IMR-90 (cell line): ENCODE results near the gene EAF2. TPM values are rescaled to one million over a fixed set of nuclear protein-coding genes. Genes with fewer than 3 reads are reported as not detected.

ENCODE experiments used
- ATAC-seq: fragments of 200-7000 bp; cut with Tn5 transposase; 2 replicates; pipeline ENCODE4 v1.9.1; 2020; ENCODE audit warnings: low read depth, mild to moderate bottlenecking, moderate library complexity
- BruUV-seq: library from RNA; stranded (reverse); fragments of 400-500 nt; replicated peaks from 2 replicates; lab custom pipeline; 2021; lab: Mats Ljungman, UMichigan
- CTCF ChIA-PET: fragments of 300-600 bp; formaldehyde crosslinking; extraction: SDS; loops from one replicate; lab custom pipeline; 2021; ENCODE audit warnings: antibody characterized with exemption; lab: Yijun Ruan, JAX
- POLR2A ChIA-PET: fragments of 300-600 bp; sonication (Branson Sonifier 250); formaldehyde crosslinking; loops from one replicate; lab custom pipeline; 2022; ENCODE audit warnings: antibody characterized with exemption; ENCODE audit not compliant: unreplicated experiment; lab: Charles Lee
- DNase-seq: peaks from one replicate; pipeline ENCODE4 v3.0.0; 2013
- H2AFZ ChIP-seq: replicated peaks from 2 replicates; pipeline ENCODE3; 2013; ENCODE audit warnings: low read length, mild to moderate bottlenecking; ENCODE audit not compliant: poor library complexity
- H2AK5ac ChIP-seq: 2 replicates; pipeline ENCODE4 v1.6.1; 2013; ENCODE audit warnings: low read depth, low read length, inconsistent platforms
- H2AK9ac ChIP-seq: replicated peaks from 2 replicates; pipeline ENCODE3; 2013; ENCODE audit warnings: mild to moderate bottlenecking, low read depth, low read length, moderate library complexity; ENCODE audit not compliant: poor library complexity
- H2BK120ac ChIP-seq: 2 replicates; pipeline ENCODE4 v1.6.1; 2013; ENCODE audit warnings: low read depth, low read length, inconsistent platforms
- H2BK15ac ChIP-seq: 3 replicates; pipeline ENCODE4 v1.6.1; 2013; ENCODE audit warnings: low read depth, low read length, inconsistent platforms
- H2BK20ac ChIP-seq: 2 replicates; pipeline ENCODE4 v1.6.1; 2013; ENCODE audit warnings: low read depth, mild to moderate bottlenecking, inconsistent platforms, low read length, moderate library complexity
- H2BK5ac ChIP-seq: 2 replicates; pipeline ENCODE4 v1.6.1; 2013; ENCODE audit warnings: mild to moderate bottlenecking, low read depth, low read length, inconsistent platforms; ENCODE audit not compliant: poor library complexity, severe bottlenecking
- H3K14ac ChIP-seq: replicated peaks from 2 replicates; pipeline ENCODE4 v1.6.1; 2013; ENCODE audit warnings: low read depth, low read length, inconsistent platforms
- H3K18ac ChIP-seq: 2 replicates; pipeline ENCODE4 v1.6.1; 2013; ENCODE audit warnings: low read depth, low read length, control low read depth
- H3K23ac ChIP-seq: 2 replicates; pipeline ENCODE4 v1.6.1; 2013; ENCODE audit warnings: low read depth, low read length, inconsistent platforms
- H3K27ac ChIP-seq: 2 replicates; pipeline ENCODE4 v1.5.1; 2013; ENCODE audit warnings: mild to moderate bottlenecking, control low read depth, low read length; ENCODE audit not compliant: insufficient read depth
- H3K27me3 ChIP-seq: 2 replicates; pipeline ENCODE4 v1.6.1; 2013; ENCODE audit warnings: low read length; ENCODE audit not compliant: control insufficient read depth, insufficient read depth
- H3K36me3 ChIP-seq: 2 replicates; pipeline ENCODE4 v1.6.1; 2013; ENCODE audit warnings: low read length, mixed read lengths; ENCODE audit not compliant: control insufficient read depth, insufficient read depth
- H3K4ac ChIP-seq: 2 replicates; pipeline ENCODE4 v1.6.1; 2013; ENCODE audit warnings: low read depth, low read length, inconsistent platforms
- H3K4me1 ChIP-seq: 2 replicates; pipeline ENCODE4 v1.6.1; 2013; ENCODE audit warnings: low read length, mixed read lengths; ENCODE audit not compliant: control insufficient read depth, insufficient read depth
- H3K4me2 ChIP-seq: 2 replicates; pipeline ENCODE4 v1.6.1; 2013; ENCODE audit warnings: low read depth, mild to moderate bottlenecking, control low read depth, low read length, moderate library complexity
- H3K4me3 ChIP-seq: 2 replicates; pipeline ENCODE4 v1.5.1; 2013; ENCODE audit warnings: low read depth, mild to moderate bottlenecking, control low read depth, low read length, moderate library complexity; ENCODE audit not compliant: insufficient read depth
- H3K56ac ChIP-seq: 2 replicates; pipeline ENCODE4 v1.6.1; 2013; ENCODE audit warnings: low read length, inconsistent platforms; ENCODE audit not compliant: insufficient read depth; ENCODE audit errors: extremely low read depth
- H3K79me1 ChIP-seq, 2 experiments: 2 replicates each; pipeline ENCODE4 v1.6.1; 2013; ENCODE audit warnings: low read length in 2 of 2, inconsistent platforms in 1 of 2, low read depth in 1 of 2
- H3K9ac ChIP-seq: 2 replicates; pipeline ENCODE4 v1.6.1; 2013; ENCODE audit warnings: low read depth, low read length, control low read depth
- H3K9me1 ChIP-seq: 2 replicates; pipeline ENCODE4 v1.6.1; 2013; ENCODE audit warnings: low read length, inconsistent platforms; ENCODE audit not compliant: insufficient read depth
- H3K9me3 ChIP-seq: 2 replicates; pipeline ENCODE4 v1.6.1; 2013; ENCODE audit warnings: low read length; ENCODE audit not compliant: control insufficient read depth, insufficient read depth
- H4K20me1 ChIP-seq: 2 replicates; pipeline ENCODE4 v1.6.1; 2013; ENCODE audit warnings: low read length, inconsistent platforms; ENCODE audit not compliant: insufficient read depth
- H4K5ac ChIP-seq: 2 replicates; pipeline ENCODE4 v1.6.1; 2013; ENCODE audit warnings: mild to moderate bottlenecking, low read depth, low read length, control low read depth
- H4K8ac ChIP-seq, 2 experiments: 2 replicates each; pipeline ENCODE4 v1.6.1; 2013; ENCODE audit warnings: low read depth in 2 of 2, low read length in 2 of 2, control low read depth in 1 of 2, inconsistent platforms in 1 of 2
- H4K91ac ChIP-seq: 2 replicates; pipeline ENCODE4 v1.6.1; 2013; ENCODE audit warnings: low read depth, low read length, inconsistent platforms; ENCODE audit not compliant: insufficient read depth
- CEBPB ChIP-seq: IDR thresholded peaks from 2 replicates; pipeline ENCODE4 v1.6.1; 2012; ENCODE audit warnings: low read depth, low read length, improper control_type of control experiment
- CHD1 ChIP-seq: IDR thresholded peaks from 2 replicates; pipeline ENCODE4 v1.6.1; 2012; ENCODE audit warnings: low read depth, low read length, improper control_type of control experiment
- NFE2L2 ChIP-seq: fragments of 150-350 bp; IDR thresholded peaks from 2 replicates; pipeline ENCODE4 v1.6.1; 2016; ENCODE audit warnings: low read depth, mild to moderate bottlenecking, low read length
- WGBS, 2 experiments: methylation state at CpG; one replicate each; pipeline versions ENCODE4 v1.1.5 to v1.1.7; 2013; ENCODE audit warnings: missing lambda C conversion rate in 2 of 2; ENCODE audit not compliant: insufficient read length in 1 of 2; ENCODE audit errors: extremely low coverage in 2 of 2; 5-methylcytosine and 5-hydroxymethylcytosine counted together
- dilution Hi-C: fragments of 300-500 bp; cut with HindIII; formaldehyde crosslinking; loops from one replicate; pipeline ENCODE4 v1.14.3; 2018; ENCODE audit warnings: low sequenced_read_pairs; ENCODE audit not compliant: unreplicated experiment
- in situ Hi-C: fragments of 300-500 bp; cut with MboI; formaldehyde crosslinking; loops from 3 replicates; pipeline ENCODE4 v1.14.3; 2019; ENCODE audit warnings: low sequenced_read_pairs, inconsistent platforms, mixed read lengths
- intact Hi-C: fragments of 100-400 bp; cut with micrococcal nuclease; formaldehyde crosslinking; loops from 2 replicates; pipeline ENCODE4 v1.10.0; 2022
- polyA plus RNA-seq, 3 experiments: library from polyadenylated mRNA; depleted of rRNA; stranded (reverse); fragments of >200 nt; gene quantifications; 2 replicates each; pipeline ENCODE4 v1.2.3, GENCODE V29; 2012; ENCODE audit warnings: low replicate concordance in 1 of 3
- total RNA-seq: library from RNA; depleted of rRNA; stranded (reverse); fragments of >200 nt; gene quantifications from 2 replicates; pipeline ENCODE4 v1.2.3, GENCODE V29; 2012

EAF2 gene
- total and polyA plus RNA-seq, 2 of the 4 experiments (the other 2 are of a cell fraction), result 2.2 to 2.3 TPM

- no peak overlapping the region for H3K18ac ChIP-seq
- BruUV-seq, result no TSS peak
- dilution Hi-C loops, result no loop called here
- no peak overlapping the region for H3K9ac ChIP-seq
- no peaks in the 10 kb centered on the region for H3K9me1 ChIP-seq
- no peak for TF ChIP-seq CHD1
- no peak for TF ChIP-seq CEBPB
- no peak for TF ChIP-seq NFE2L2
- ChIA-PET CTCF (no interaction called here), POLR2A (no interaction called here)
- no peak overlapping the region for H3K14ac ChIP-seq
- H3K4me3 ChIP-seq, result no peak overlapping the region
- no peak overlapping the region for H4K91ac ChIP-seq
- H2BK120ac ChIP-seq, result no peak overlapping the region
- no peak overlapping the region for H3K27ac ChIP-seq
- H3K4ac ChIP-seq, result no peak overlapping the region
- no peaks in the 10 kb centered on the region for H3K79me1 ChIP-seq
- H2AK9ac ChIP-seq, result no peak overlapping the region
- H3K4me2 ChIP-seq, result no peak overlapping the region
- intact Hi-C loops, result no loop called here
- no peak for DNase-seq
- H2AFZ ChIP-seq, result no peak overlapping the region
- no peaks in the 10 kb centered on the region for H3K36me3 ChIP-seq
- no peak overlapping the region for H2BK15ac ChIP-seq
- H3K9me3 ChIP-seq, result no peaks in the 10 kb centered on the region
- in situ Hi-C loops, result no loop called here
- no peak overlapping the region for H4K8ac ChIP-seq
- H4K5ac ChIP-seq, result no peak overlapping the region
- H4K20me1 ChIP-seq, result no peaks in the 10 kb centered on the region
- no CpG with 5 or more reads among the region's 2 CpGs for WGBS, 2 experiments
- no peak overlapping the region for H2BK20ac ChIP-seq
- ATAC-seq, result no peak
- H3K56ac ChIP-seq, result no peak overlapping the region
- no peak overlapping the region for H3K23ac ChIP-seq
- H2BK5ac ChIP-seq, result no peak overlapping the region
- no peaks in the 10 kb centered on the region for H3K4me1 ChIP-seq
- H2AK5ac ChIP-seq, result no peak overlapping the region
- H3K27me3 ChIP-seq, result no peaks in the 10 kb centered on the region
Measured at GRCh38 chr3:121794264-121794983, 40.6 kb upstream of the EAF2 start.
